ENCODE data around the gene KMT2C.

- no peak for TF ChIP-seq CTCF (IDR thresholded peaks at IDR 0.05; ENCODE audit: insufficient read depth, low read length, poor library complexity, severe bottlenecking)
- TF ChIP-seq EZH2phosphoT487 (conservative IDR thresholded peaks at IDR 0.05; ENCODE audit: low read length), result no peak
These were observed 295.7 kb downstream of the KMT2C start for GRCh38 chr7:152140067-152140466.
